ENCODE data around the gene EVC2. TPM values are rescaled to one million over a fixed set of nuclear protein-coding genes. Genes with fewer than 3 reads are reported as not detected.

EVC2 gene
- total RNA-seq, 1 donor from 2014 or later: 9.3 TPM

GRCh38 chr4:5658974-5659373 lies 49.4 kb downstream of the EVC2 start:
- H3K4me3 ChIP-seq (ENCODE audit: low read depth, low read length): no peak overlapping the region
- TF ChIP-seq CTCF (conservative IDR thresholded peaks at IDR 0.05; ENCODE audit: low read depth, low read length): no peak
- no peak for DNase-seq (ENCODE audit: low read depth)

GRCh38 chr4:5656415-5656814 lies 51.9 kb downstream of the EVC2 start:
- DNase-seq (ENCODE audit: low read depth): no peak
- no peak for TF ChIP-seq CTCF (conservative IDR thresholded peaks at IDR 0.05; ENCODE audit: low read depth, low read length)
- no peak overlapping the region for H3K4me3 ChIP-seq (ENCODE audit: low read depth, low read length)

GRCh38 chr4:5654791-5655190 lies 53.6 kb downstream of the EVC2 start:
- no peak for TF ChIP-seq CTCF (conservative IDR thresholded peaks at IDR 0.05; ENCODE audit: low read depth, low read length)
- H3K4me3 ChIP-seq (ENCODE audit: low read depth, low read length): no peak overlapping the region
- no peak for DNase-seq (ENCODE audit: low read depth)

- H3K4me3 ChIP-seq (ENCODE audit: low read depth, low read length): no peak overlapping the region
- no peak for TF ChIP-seq CTCF (conservative IDR thresholded peaks at IDR 0.05; ENCODE audit: low read depth, low read length)
- DNase-seq (ENCODE audit: low read depth): no peak
Observed at GRCh38 chr4:5651089-5651488, 57.3 kb downstream of the EVC2 start.

GRCh38 chr4:5650040-5650439 lies 58.3 kb downstream of the EVC2 start:
- no peak for TF ChIP-seq CTCF (conservative IDR thresholded peaks at IDR 0.05; ENCODE audit: low read depth, low read length)
- no peak for DNase-seq (ENCODE audit: low read depth)
- no peak overlapping the region for H3K4me3 ChIP-seq (ENCODE audit: low read depth, low read length)

GRCh38 chr4:5647351-5647750 lies 61.0 kb downstream of the EVC2 start:
- no peak for TF ChIP-seq CTCF (conservative IDR thresholded peaks at IDR 0.05; ENCODE audit: low read depth, low read length)
- no peak overlapping the region for H3K4me3 ChIP-seq (ENCODE audit: low read depth, low read length)
- DNase-seq (ENCODE audit: low read depth): no peak

GRCh38 chr4:5640096-5640495 lies 68.3 kb downstream of the EVC2 start:
- no peak for TF ChIP-seq CTCF (conservative IDR thresholded peaks at IDR 0.05; ENCODE audit: low read depth, low read length)
- no peak for DNase-seq (ENCODE audit: low read depth)
- H3K4me3 ChIP-seq (ENCODE audit: low read depth, low read length): no peak overlapping the region
